ENCODE measurements around the gene PCMT1. TPM values are rescaled to one million over a fixed set of nuclear protein-coding genes. Genes with fewer than 3 reads are reported as not detected.

The PCMT1 gene
- polyA plus RNA-seq, 3 donors: 84.8 to 315 (median 262) TPM

- no peak for DNase-seq
- no peaks in the 10 kb centered on the region for H3K27me3 Mint-ChIP-seq (ENCODE audit: low read depth in 3 of 3)
- no peaks in the 10 kb centered on the region for H3K27me3 ChIP-seq (ENCODE audit: control insufficient read depth in 2 of 2, insufficient read depth in 2 of 2, low read length in 2 of 2)
- H3K27ac Mint-ChIP-seq: no peak overlapping the region
- no peak overlapping the region for H3K4me3 Mint-ChIP-seq
- intact Hi-C loops (cut with micrococcal nuclease): loop anchor here in 1 of 2 donors (5.0 kb wide), 2 partner anchors 94 to 184 kb away; no protein-coding TSS in a partner anchor
- H3K9me3 Mint-ChIP-seq: peaks cover 0 to 4% (median 0%) of the 10 kb centered on the region in 7 donors
- H3K4me2 ChIP-seq (replicated peaks; ENCODE audit: extremely low read depth, low read length, poor library complexity, severe bottlenecking): no peak overlapping the region
- TF ChIP-seq CTCF (IDR thresholded peaks at IDR 0.05): no peak
- H3K27ac ChIP-seq (ENCODE audit: low read depth in 1 of 2, low read length in 2 of 2): no peak overlapping the region
- no peak overlapping the region for H3K9ac ChIP-seq (ENCODE audit: insufficient read depth, low read length, poor library complexity, severe bottlenecking)
- H3K9me3 ChIP-seq (replicated peaks in 1 of 2; ENCODE audit: control insufficient read depth in 1 of 2, insufficient read depth in 1 of 2, low read length in 2 of 2): no peaks in the 10 kb centered on the region
- H3K4me1 Mint-ChIP-seq: no peaks in the 10 kb centered on the region
- no peaks in the 10 kb centered on the region for H4K20me1 ChIP-seq (ENCODE audit: insufficient read depth, low read length)
- H3K36me3 ChIP-seq (replicated peaks in 1 of 2; ENCODE audit: control insufficient read depth in 1 of 2, insufficient read depth in 2 of 2, low read length in 2 of 2): no peaks in the 10 kb centered on the region
- no peaks in the 10 kb centered on the region for H3K4me1 ChIP-seq (ENCODE audit: control insufficient read depth in 1 of 2, insufficient read depth in 2 of 2, low read length in 2 of 2)
- H3K79me2 ChIP-seq (ENCODE audit: insufficient read depth, low read length): no peaks in the 10 kb centered on the region
- no CpG with 5 or more reads among the region's 3 CpGs for WGBS (ENCODE audit: insufficient coverage)
- no peak overlapping the region for H3K4me3 ChIP-seq (replicated peaks in 1 of 3; ENCODE audit: low read depth in 2 of 3, low read length in 3 of 3)
- no peak overlapping the region for H2AFZ ChIP-seq (ENCODE audit: insufficient read depth, low read depth, low read length, poor library complexity, severe bottlenecking)
- H3K36me3 Mint-ChIP-seq: peaks cover 0 to 5% of the 10 kb centered on the region in 2 donors
Measured at GRCh38 chr6:149833651-149834050, 84.1 kb downstream of the PCMT1 start.

- Histone ChIP-seq H3K4me2 (replicated peaks; ENCODE audit: extremely low read depth, low read length, poor library complexity, severe bottlenecking) (no peak overlapping the region), H3K27ac (ENCODE audit: low read depth in 1 of 2, low read length in 2 of 2) (no peak overlapping the region), H3K27me3 (ENCODE audit: control insufficient read depth in 2 of 2, insufficient read depth in 2 of 2, low read length in 2 of 2) (no peaks in the 10 kb centered on the region)
Measured at GRCh38 chr6:149834513-149835481, 85.3 kb downstream of the PCMT1 start.

More at GRCh38 chr6:149834513-149835481, 85.3 kb downstream of the PCMT1 start:
- peaks cover 0 to 5% of the 10 kb centered on the region in 2 donors for H3K36me3 Mint-ChIP-seq
- H3K4me3 Mint-ChIP-seq: no peak overlapping the region
- peak; percentile 89 for TF ChIP-seq CTCF (IDR thresholded peaks at IDR 0.05)
- H3K4me1 ChIP-seq (ENCODE audit: control insufficient read depth in 1 of 2, insufficient read depth in 2 of 2, low read length in 2 of 2): no peaks in the 10 kb centered on the region
- no peaks in the 10 kb centered on the region for H3K9me3 ChIP-seq (replicated peaks in 1 of 2; ENCODE audit: control insufficient read depth in 1 of 2, insufficient read depth in 1 of 2, low read length in 2 of 2)
- no peaks in the 10 kb centered on the region for H3K79me2 ChIP-seq (ENCODE audit: insufficient read depth, low read length)
- no peak overlapping the region for H3K4me3 ChIP-seq (replicated peaks in 1 of 3; ENCODE audit: low read depth in 2 of 3, low read length in 3 of 3)
- peaks cover 0 to 3% (median 0%) of the 10 kb centered on the region in 3 donors for H3K27me3 Mint-ChIP-seq (ENCODE audit: low read depth in 3 of 3)
- no peaks in the 10 kb centered on the region for H3K4me1 Mint-ChIP-seq
- intact Hi-C loops (cut with micrococcal nuclease): loop anchor here (5.0 kb wide), 3 partner anchors 88 to 183 kb away; partner anchors contain the start of gene RAET1G (in 1 of the 2)
- peaks cover 0 to 4% (median 0%) of the 10 kb centered on the region in 7 donors for H3K9me3 Mint-ChIP-seq
- H2AFZ ChIP-seq (ENCODE audit: insufficient read depth, low read depth, low read length, poor library complexity, severe bottlenecking): no peak overlapping the region
- peak; percentile 43 to 55 (median 54) for DNase-seq
- H3K27ac Mint-ChIP-seq: no peak overlapping the region
- WGBS (ENCODE audit: insufficient coverage): 0% methylated on average over 2 of the region's 5 CpGs
- H3K36me3 ChIP-seq (replicated peaks in 1 of 2; ENCODE audit: control insufficient read depth in 1 of 2, insufficient read depth in 2 of 2, low read length in 2 of 2): no peaks in the 10 kb centered on the region
- no peak overlapping the region for H3K9ac ChIP-seq (ENCODE audit: insufficient read depth, low read length, poor library complexity, severe bottlenecking)
- H4K20me1 ChIP-seq (ENCODE audit: insufficient read depth, low read length): no peaks in the 10 kb centered on the region
